IgD-negative memory B cell (primary cell): Measurements from ENCODE around the gene ASIC2. TPM values are rescaled to one million over a fixed set of nuclear protein-coding genes. Genes with fewer than 3 reads are reported as not detected.
"Not testable (repeated sequence)": the region's sequence is repeated elsewhere in the genome, so short reads cannot be mapped to it uniquely, and the experiment has no call there.

Source experiments
- H3K27ac Mint-ChIP-seq, 3 donors: one replicate each; pipeline ENCODE4 v1.8.0; 2020 to 2022; ENCODE audit warnings: mild to moderate bottlenecking in 3 of 3, mixed read lengths in 3 of 3, moderate library complexity in 1 of 3
- H3K27me3 Mint-ChIP-seq: one replicate; pipeline ENCODE4 v1.8.0; 2021; ENCODE audit warnings: mixed read lengths
- H3K36me3 Mint-ChIP-seq: one replicate; pipeline ENCODE4 v1.8.0; 2020; ENCODE audit warnings: mild to moderate bottlenecking, mixed read lengths
- H3K4me1 Mint-ChIP-seq, 3 donors: one replicate each; pipeline ENCODE4 v1.8.0; 2020 to 2022; ENCODE audit warnings: mixed read lengths in 3 of 3, mild to moderate bottlenecking in 1 of 3
- H3K4me3 Mint-ChIP-seq, 4 donors: one replicate each; pipeline ENCODE4 v1.8.0; 2020 to 2022; ENCODE audit warnings: mild to moderate bottlenecking in 4 of 4, mixed read lengths in 4 of 4, moderate library complexity in 3 of 4
- H3K9me3 Mint-ChIP-seq, 3 donors: one replicate each; pipeline ENCODE4 v1.8.0; 2020 to 2021; ENCODE audit warnings: mixed read lengths in 3 of 3, mild to moderate bottlenecking in 1 of 3
- polyA plus RNA-seq: library from polyadenylated mRNA; unstranded; fragments of 300-500 nt; fragmentation: Illumina TruSeq; gene quantifications from one replicate; pipeline ENCODE4 v1.2.3, GENCODE V29; 2021

Gene ASIC2
- polyA plus RNA-seq, 1 donor from 2014 or later, result not detected

DNA sequence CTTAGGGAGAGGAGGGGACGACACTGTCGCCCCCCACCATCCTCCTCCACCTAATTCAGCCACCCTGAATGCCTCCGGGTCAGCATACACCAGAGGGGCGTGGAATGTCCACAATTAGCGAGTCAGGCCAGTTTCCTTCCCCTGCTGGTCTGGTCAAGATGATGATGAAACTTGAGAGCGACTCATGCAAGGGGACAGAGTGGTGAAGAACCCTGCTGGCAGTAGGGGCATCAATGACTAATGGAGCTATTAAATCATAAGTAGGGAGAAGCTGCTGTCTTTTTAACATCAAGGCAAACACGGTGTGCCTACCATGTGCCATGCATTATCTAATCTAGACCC lies 294.2 kb downstream of the ASIC2 start:
- Mint-ChIP-seq H3K36me3 (no peaks in the 10 kb centered on the region), H3K4me1 (peaks cover 5 to 6% (median 5%) of the 10 kb centered on the region in 3 donors), H3K27ac (no peak overlapping the region), H3K9me3 (peaks cover 0 to 2% (median 0%) of the 10 kb centered on the region in 3 donors), H3K4me3 (no peak overlapping the region), H3K27me3 (peaks cover 10% of the 10 kb centered on the region)

- no peaks in the 10 kb centered on the region for H3K36me3 Mint-ChIP-seq
- peaks cover 5 to 6% (median 5%) of the 10 kb centered on the region in 3 donors for H3K4me1 Mint-ChIP-seq
- H3K9me3 Mint-ChIP-seq, result peaks cover 0 to 2% (median 0%) of the 10 kb centered on the region in 3 donors
- peaks cover 10% of the 10 kb centered on the region for H3K27me3 Mint-ChIP-seq
- H3K27ac Mint-ChIP-seq, result no peak overlapping the region
- H3K4me3 Mint-ChIP-seq, result no peak overlapping the region
Observed at GRCh38 chr17:32998111-32998886, 294.8 kb downstream of the ASIC2 start.

- Mint-ChIP-seq H3K27me3 (peaks cover 9% of the 10 kb centered on the region), H3K27ac (no peak overlapping the region), H3K36me3 (no peaks in the 10 kb centered on the region), H3K4me1 (peaks cover 5 to 6% (median 5%) of the 10 kb centered on the region in 3 donors), H3K9me3 (no peaks in the 10 kb centered on the region), H3K4me3 (no peak overlapping the region)
Observed at GRCh38 chr17:32995416-32996045, 297.6 kb downstream of the ASIC2 start.

GRCh38 chr17:32993977-32994376 lies 299.1 kb downstream of the ASIC2 start:
- H3K4me3 Mint-ChIP-seq, result no peak overlapping the region
- H3K9me3 Mint-ChIP-seq, result peaks cover 0 to 4% (median 4%) of the 10 kb centered on the region in 3 donors
- peaks cover 5 to 6% (median 5%) of the 10 kb centered on the region in 3 donors for H3K4me1 Mint-ChIP-seq
- no peaks in the 10 kb centered on the region for H3K36me3 Mint-ChIP-seq
- H3K27ac Mint-ChIP-seq, result no peak overlapping the region
- H3K27me3 Mint-ChIP-seq, result peaks cover 7% of the 10 kb centered on the region

GRCh38 chr17:32992321-32993033 lies 300.6 kb downstream of the ASIC2 start:
- Mint-ChIP-seq H3K4me3 (no peak overlapping the region), H3K9me3 (peaks cover 10 to 18% (median 10%) of the 10 kb centered on the region in 3 donors), H3K36me3 (peaks cover 2% of the 10 kb centered on the region), H3K27me3 (no peaks in the 10 kb centered on the region), H3K27ac (no peak overlapping the region), H3K4me1 (no peaks in the 10 kb centered on the region)

DNA sequence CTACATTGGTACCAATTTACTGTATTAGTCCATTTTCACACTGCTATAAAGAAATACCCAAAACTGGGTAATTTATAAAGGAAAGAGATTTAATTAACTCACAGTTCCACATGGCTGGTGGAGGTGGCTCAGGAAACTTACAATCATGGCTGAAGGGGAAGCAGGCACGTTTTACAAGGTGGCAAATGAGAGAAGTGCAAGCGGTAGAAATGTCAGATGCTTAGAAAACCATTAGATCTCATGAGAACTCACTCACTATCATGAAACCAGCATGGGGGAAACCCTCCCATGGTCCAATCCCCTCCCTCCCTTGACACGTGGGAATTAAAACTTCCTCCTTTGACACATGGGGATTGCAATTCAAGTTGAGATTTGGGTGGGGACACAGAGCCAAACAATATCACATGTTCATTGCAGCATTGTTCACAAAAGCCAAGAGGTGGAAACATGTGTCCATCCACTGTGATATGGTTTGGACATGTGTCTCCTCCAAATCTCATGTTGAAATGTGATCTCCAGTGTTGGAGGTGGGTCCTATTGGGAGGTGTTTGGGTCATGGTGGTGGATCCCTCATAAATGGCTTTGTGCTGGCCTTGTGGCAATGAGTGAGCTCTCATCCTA lies 304.5 kb downstream of the ASIC2 start:
- Mint-ChIP-seq H3K36me3 (peaks cover 2% of the 10 kb centered on the region), H3K27ac (no peak overlapping the region), H3K4me1 (peaks cover 0 to 5% (median 0%) of the 10 kb centered on the region in 3 donors), H3K27me3 (peaks cover 1% of the 10 kb centered on the region), H3K4me3 (no peak overlapping the region), H3K9me3 (peaks cover 10 to 18% (median 12%) of the 10 kb centered on the region in 3 donors)

DNA sequence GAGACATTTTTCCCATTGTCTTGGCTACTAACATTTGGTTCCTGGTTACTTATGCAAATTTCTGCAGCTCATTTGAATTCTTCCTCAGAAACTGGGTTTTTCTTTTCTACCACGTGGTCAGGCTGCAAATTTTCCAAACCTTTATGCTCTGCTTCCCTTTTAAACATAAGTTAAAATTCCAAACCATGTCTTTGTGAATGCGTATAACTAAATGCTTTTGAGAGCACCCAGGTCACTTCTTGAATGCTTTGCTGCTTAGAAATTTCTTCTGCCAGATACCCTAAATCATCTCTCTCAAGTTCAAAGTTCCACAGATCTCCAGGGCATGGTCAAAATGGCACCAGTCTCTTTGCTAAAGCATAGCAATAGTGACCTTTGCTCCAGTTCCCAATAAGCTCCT lies 305.2 kb downstream of the ASIC2 start:
- H3K9me3 Mint-ChIP-seq, result peaks cover 10 to 18% (median 12%) of the 10 kb centered on the region in 3 donors

DNA sequence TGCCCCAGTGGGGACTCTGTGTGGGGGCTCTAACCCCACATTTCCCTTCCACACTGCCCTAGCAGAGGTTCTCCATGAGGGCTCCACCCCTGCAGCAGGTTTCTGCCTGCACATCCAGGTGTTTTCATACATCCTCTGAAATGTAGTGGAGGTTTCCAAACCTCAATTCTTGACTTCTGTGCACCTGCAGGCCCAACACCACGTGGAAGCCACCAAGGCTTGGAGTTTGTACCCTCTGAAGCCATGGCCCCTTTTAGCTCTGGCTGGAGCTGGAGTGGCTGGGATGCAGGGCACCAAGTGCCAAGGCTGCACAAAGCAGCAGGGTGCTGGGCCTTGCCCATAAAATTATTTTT lies 305.7 kb downstream of the ASIC2 start:
- H3K9me3 Mint-ChIP-seq, result peaks cover 10 to 20% (median 12%) of the 10 kb centered on the region in 3 donors
- H3K4me3 Mint-ChIP-seq, H3K4me1 Mint-ChIP-seq, H3K36me3 Mint-ChIP-seq, H3K27ac Mint-ChIP-seq, H3K27me3 Mint-ChIP-seq: not testable (repeated sequence)

More for the DNA sequence above, 305.2 kb downstream of the ASIC2 start:
- peak overlapping the region in 1 of 4 donors; percentile 65 for H3K4me3 Mint-ChIP-seq
- not testable (repeated sequence) for H3K27ac Mint-ChIP-seq, H3K36me3 Mint-ChIP-seq, H3K27me3 Mint-ChIP-seq, H3K4me1 Mint-ChIP-seq

DNA sequence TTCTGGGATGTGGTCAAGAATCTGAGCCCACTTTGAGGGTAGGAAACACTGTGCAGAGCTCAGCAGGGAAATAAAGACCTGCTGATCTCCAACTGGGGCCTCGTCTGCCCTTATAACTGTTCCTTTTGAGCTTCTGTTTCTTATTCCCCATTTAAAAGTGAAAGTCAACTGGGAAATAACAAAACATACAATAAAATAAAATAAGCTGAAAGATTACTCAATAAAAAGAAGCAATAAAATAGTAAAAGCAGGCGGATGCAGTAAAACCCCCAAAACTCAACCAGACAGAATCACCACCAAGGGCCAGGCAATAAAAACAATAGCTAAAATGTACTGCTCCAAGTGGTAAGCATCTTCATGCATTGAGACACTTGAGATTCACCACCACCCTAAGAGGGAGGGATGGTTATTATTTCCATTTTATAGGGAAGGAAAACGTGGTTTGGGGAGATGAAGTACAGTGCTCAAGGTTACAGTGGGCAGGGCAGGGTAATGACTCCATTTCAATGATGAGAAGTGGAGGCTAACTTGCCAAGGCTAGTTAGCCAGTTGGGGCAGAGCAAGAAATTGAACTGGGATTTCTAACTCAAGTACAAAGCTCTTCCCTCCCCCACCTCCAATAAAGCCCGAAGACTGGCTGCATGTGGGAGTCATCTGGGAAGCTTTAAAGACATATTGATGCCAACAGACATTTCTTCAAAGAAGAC lies 307.9 kb downstream of the ASIC2 start:
- peaks cover 12 to 31% (median 19%) of the 10 kb centered on the region in 3 donors for H3K9me3 Mint-ChIP-seq
- peaks cover 6% of the 10 kb centered on the region for H3K27me3 Mint-ChIP-seq
- H3K27ac Mint-ChIP-seq, result no peak overlapping the region
- peaks cover 3% of the 10 kb centered on the region for H3K36me3 Mint-ChIP-seq
- H3K4me1 Mint-ChIP-seq, result peaks cover 0 to 5% (median 0%) of the 10 kb centered on the region in 3 donors
- H3K4me3 Mint-ChIP-seq, result peak overlapping the region in 1 of 4 donors; percentile 34

GRCh38 chr17:32981611-32982010 lies 311.5 kb downstream of the ASIC2 start:
- not testable (repeated sequence) for H3K4me3 Mint-ChIP-seq, H3K27ac Mint-ChIP-seq, H3K36me3 Mint-ChIP-seq, H3K27me3 Mint-ChIP-seq, H3K4me1 Mint-ChIP-seq
- peaks cover 2 to 13% (median 10%) of the 10 kb centered on the region in 3 donors for H3K9me3 Mint-ChIP-seq

DNA sequence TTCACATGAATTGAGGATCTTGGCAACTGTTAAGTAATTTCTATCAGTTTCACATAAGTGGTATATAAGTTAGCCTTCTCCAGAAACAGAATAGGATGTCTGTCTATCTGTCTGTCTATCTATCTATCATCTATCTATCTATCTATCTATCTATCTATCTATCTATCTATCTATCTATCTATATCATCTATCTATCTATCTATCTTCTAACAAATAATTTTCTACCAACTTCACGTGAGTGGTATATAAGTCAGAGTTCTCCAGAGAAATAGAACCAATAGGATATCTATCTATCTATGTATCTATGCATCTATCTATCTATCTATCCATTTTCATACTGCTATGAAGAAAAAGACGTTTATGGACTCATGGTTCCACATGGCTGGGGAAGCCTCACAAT lies 312.9 kb downstream of the ASIC2 start:
- peaks cover 2% of the 10 kb centered on the region for H3K36me3 Mint-ChIP-seq
- H3K4me1 Mint-ChIP-seq, result no peaks in the 10 kb centered on the region

DNA sequence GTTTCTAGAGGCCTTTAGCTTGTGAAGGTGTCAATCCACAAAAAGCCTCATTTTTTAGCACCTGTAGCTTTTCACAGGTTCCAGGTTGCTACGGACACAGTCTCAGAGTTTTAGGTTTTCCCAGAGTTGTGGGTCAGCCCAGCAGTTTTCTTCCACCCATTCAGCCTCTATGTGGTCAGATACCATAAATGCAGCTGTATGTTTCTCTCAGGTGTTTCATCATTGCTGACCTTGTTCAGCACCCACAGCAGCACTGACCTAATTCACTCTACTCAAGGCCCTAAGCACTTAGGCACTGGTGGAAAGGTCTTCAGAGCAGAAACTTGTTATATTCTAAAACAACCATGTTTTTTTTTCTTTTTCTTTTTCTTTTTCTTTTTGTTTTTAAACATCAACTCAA lies 316.5 kb downstream of the ASIC2 start:
- Mint-ChIP-seq H3K9me3 (peaks cover 0 to 7% (median 3%) of the 10 kb centered on the region in 3 donors), H3K4me3 (no peak overlapping the region), H3K4me1 (peaks cover 0 to 2% (median 0%) of the 10 kb centered on the region in 3 donors), H3K27ac (no peak overlapping the region), H3K36me3 (peaks cover 3% of the 10 kb centered on the region), H3K27me3 (peaks cover 3% of the 10 kb centered on the region)

More for the DNA sequence above, 312.9 kb downstream of the ASIC2 start:
- Mint-ChIP-seq H3K9me3 (peaks cover 2 to 13% (median 10%) of the 10 kb centered on the region in 3 donors), H3K27me3 (peaks cover 9% of the 10 kb centered on the region), H3K27ac (no peak overlapping the region), H3K4me3 (no peak overlapping the region)

- Mint-ChIP-seq H3K4me3 (no peak overlapping the region), H3K9me3 (peaks cover 0 to 8% (median 3%) of the 10 kb centered on the region in 3 donors), H3K36me3 (peaks cover 1% of the 10 kb centered on the region), H3K27ac (no peak overlapping the region), H3K4me1 (peaks cover 0 to 2% (median 0%) of the 10 kb centered on the region in 3 donors), H3K27me3 (peaks cover 3% of the 10 kb centered on the region)
Observed at GRCh38 chr17:32976131-32976530, 317.0 kb downstream of the ASIC2 start.

GRCh38 chr17:32971171-32971570 lies 321.9 kb downstream of the ASIC2 start:
- Mint-ChIP-seq H3K27me3 (peaks cover 1% of the 10 kb centered on the region), H3K4me1 (peaks cover 0 to 2% (median 0%) of the 10 kb centered on the region in 3 donors), H3K4me3 (no peak overlapping the region), H3K36me3 (peaks cover 1% of the 10 kb centered on the region), H3K9me3 (peaks cover 0 to 8% (median 4%) of the 10 kb centered on the region in 3 donors), H3K27ac (no peak overlapping the region)
